Activated CD4-positive, alpha-beta T cell treated with anti-CD3 and anti-CD28 coated beads, Interleukin-2, amount 10 ng/mL, durations not matched to agents 24 days and 14 days (primary cell): ENCODE results near the gene PYDC1. TPM values are rescaled to one million over a fixed set of nuclear protein-coding genes. Genes with fewer than 3 reads are reported as not detected.
"Not testable (repeated sequence)": the region's sequence is repeated elsewhere in the genome, so short reads cannot be mapped to it uniquely, and the experiment has no call there.

ENCODE experiments used
- DNase-seq: peaks from one replicate; pipeline ENCODE4 v3.0.0; 2022
- H3K27ac Mint-ChIP-seq: one replicate; pipeline ENCODE4 v1.8.0; 2022; ENCODE audit warnings: mild to moderate bottlenecking, mixed read lengths
- H3K27me3 Mint-ChIP-seq: one replicate; pipeline ENCODE4 v1.8.0; 2022; ENCODE audit warnings: mixed read lengths
- H3K36me3 Mint-ChIP-seq: one replicate; pipeline ENCODE4 v1.8.0; 2022; ENCODE audit warnings: low read depth, mild to moderate bottlenecking, mixed read lengths
- H3K4me1 Mint-ChIP-seq: one replicate; pipeline ENCODE4 v1.8.0; 2021; ENCODE audit warnings: mixed read lengths
- H3K4me3 Mint-ChIP-seq: one replicate; pipeline ENCODE4 v1.8.0; 2022; ENCODE audit warnings: mild to moderate bottlenecking, moderate library complexity, mixed read lengths
- H3K9me3 Mint-ChIP-seq: one replicate; pipeline ENCODE4 v1.8.0; 2021; ENCODE audit warnings: mixed read lengths
- intact Hi-C: fragments of 100-400 bp; cut with micrococcal nuclease; formaldehyde crosslinking; loops from one replicate; pipeline ENCODE4 v1.15.1; 2023
- total RNA-seq: library from RNA; stranded (reverse); gene quantifications from 2 replicates; pipeline ENCODE4 v1.2.3, GENCODE V29; 2022

The PYDC1 gene
- total RNA-seq, 1 donor from 2014 or later, result not detected

DNA sequence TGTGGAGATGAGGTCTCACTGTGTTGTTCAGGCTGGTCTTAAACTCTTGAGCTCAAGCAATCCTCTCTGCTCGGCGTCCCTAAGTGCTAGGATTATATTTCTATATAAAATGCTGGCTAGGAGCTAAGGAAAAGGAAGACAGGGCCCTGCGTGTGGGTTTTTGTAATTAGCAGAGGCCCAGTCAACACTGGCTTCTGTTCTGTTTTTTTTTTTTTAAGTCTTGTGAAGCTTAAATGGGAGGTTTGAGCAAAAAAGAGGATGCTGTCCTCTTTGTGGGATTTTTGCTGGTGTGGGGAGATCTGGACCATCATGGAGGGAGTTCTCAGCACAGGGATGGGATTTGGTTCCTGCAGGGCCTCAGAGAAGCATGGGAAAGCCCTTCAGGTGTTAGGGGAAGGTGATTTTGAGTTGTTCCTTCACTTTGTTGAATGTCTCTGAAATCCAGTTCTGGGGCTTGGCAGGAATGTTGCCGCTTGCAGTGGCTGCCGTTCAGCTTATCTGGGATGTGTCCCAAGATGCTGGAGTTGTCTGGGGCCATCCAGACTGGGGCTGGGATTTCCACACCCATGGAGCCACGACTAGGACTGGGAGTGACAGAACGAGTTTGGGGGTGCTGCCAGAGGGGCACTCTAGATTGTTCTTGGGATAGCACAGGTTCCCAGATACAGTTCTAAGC lies 18.6 kb downstream of the PYDC1 start:
- Mint-ChIP-seq H3K4me1 (peaks cover 56% of the 10 kb centered on the region), H3K36me3 (peaks cover 40% of the 10 kb centered on the region)
- intact Hi-C loops, result no loop called here

DNA sequence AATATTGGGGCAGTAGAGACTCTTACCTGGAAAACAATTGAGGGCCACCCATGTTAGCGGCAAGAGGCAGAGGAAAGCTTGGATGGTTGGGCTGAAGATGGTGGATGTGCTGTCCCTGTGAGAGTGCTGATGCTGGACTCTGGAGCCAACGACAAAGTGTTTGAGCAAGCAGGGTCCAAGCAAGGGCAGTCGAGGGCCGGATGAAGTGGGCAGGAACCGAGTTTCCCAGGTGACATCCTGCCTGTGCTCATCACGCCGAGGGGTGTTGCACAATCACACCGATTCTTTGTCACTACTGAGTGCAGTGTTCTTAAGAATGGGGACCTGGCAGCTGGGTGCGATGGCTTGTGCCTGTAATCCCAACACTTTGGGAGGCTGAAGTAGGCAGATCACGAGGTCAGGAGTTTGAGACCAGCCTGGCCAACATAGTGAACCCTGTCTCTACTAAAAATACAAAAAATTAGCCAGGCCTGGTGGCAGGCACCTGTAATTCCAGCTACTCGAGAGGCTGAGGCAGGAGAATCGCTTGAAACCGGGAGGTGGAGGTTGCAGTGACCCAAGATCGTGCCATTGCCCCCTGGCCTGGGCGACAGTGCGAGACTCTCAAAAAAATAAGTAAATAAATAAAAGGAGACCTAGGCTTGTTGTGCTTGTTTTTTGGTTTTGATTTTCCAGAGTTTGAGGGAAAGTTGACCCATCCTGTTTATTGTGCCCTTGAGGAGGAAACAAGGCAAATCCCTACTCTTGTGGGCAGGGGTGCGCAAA lies 20.4 kb downstream of the PYDC1 start:
- H3K9me3 Mint-ChIP-seq, result no peaks in the 10 kb centered on the region
- no peak for DNase-seq
- no peaks in the 10 kb centered on the region for H3K27me3 Mint-ChIP-seq
- H3K27ac Mint-ChIP-seq, result no peak overlapping the region
- peaks cover 58% of the 10 kb centered on the region for H3K36me3 Mint-ChIP-seq
- H3K4me1 Mint-ChIP-seq, result peaks cover 57% of the 10 kb centered on the region
- intact Hi-C loops, result no loop called here
- H3K4me3 Mint-ChIP-seq, result no peak overlapping the region

More for the DNA sequence above, 18.6 kb downstream of the PYDC1 start:
- Mint-ChIP-seq H3K9me3 (no peaks in the 10 kb centered on the region), H3K4me3 (no peak overlapping the region), H3K27ac (peak overlapping the region; percentile 10), H3K27me3 (no peaks in the 10 kb centered on the region)
- DNase-seq, result no peak

GRCh38 chr16:31195861-31196260 lies 21.1 kb downstream of the PYDC1 start:
- H3K9me3 Mint-ChIP-seq, DNase-seq, H3K4me3 Mint-ChIP-seq, intact Hi-C loops, H3K27me3 Mint-ChIP-seq, H3K27ac Mint-ChIP-seq: not testable (repeated sequence)
- Mint-ChIP-seq H3K36me3 (peaks cover 61% of the 10 kb centered on the region), H3K4me1 (peaks cover 55% of the 10 kb centered on the region)

GRCh38 chr16:31194898-31195297 lies 22.0 kb downstream of the PYDC1 start:
- no peak for DNase-seq
- no peak overlapping the region for H3K27ac Mint-ChIP-seq
- no peak overlapping the region for H3K4me3 Mint-ChIP-seq

GRCh38 chr16:31193874-31194273 lies 23.1 kb downstream of the PYDC1 start:
- H3K27ac Mint-ChIP-seq, result no peak overlapping the region
- H3K36me3 Mint-ChIP-seq, result peaks cover 71% of the 10 kb centered on the region

More at GRCh38 chr16:31194898-31195297, 22.0 kb downstream of the PYDC1 start:
- Mint-ChIP-seq H3K36me3 (peaks cover 69% of the 10 kb centered on the region), H3K4me1 (peaks cover 56% of the 10 kb centered on the region), H3K9me3 (no peaks in the 10 kb centered on the region), H3K27me3 (no peaks in the 10 kb centered on the region)
- intact Hi-C loops, result no loop called here

GRCh38 chr16:31192856-31193642 lies 23.9 kb downstream of the PYDC1 start:
- Mint-ChIP-seq H3K27me3 (no peaks in the 10 kb centered on the region), H3K27ac (peak overlapping the region; percentile 49), H3K9me3 (no peaks in the 10 kb centered on the region), H3K4me1 (peaks cover 54% of the 10 kb centered on the region), H3K36me3 (peaks cover 77% of the 10 kb centered on the region), H3K4me3 (no peak overlapping the region)
- no peak for DNase-seq
- intact Hi-C loops, result no loop called here

More at GRCh38 chr16:31193874-31194273, 23.1 kb downstream of the PYDC1 start:
- H3K27me3 Mint-ChIP-seq, result no peaks in the 10 kb centered on the region
- no peak for DNase-seq
- no peak overlapping the region for H3K4me3 Mint-ChIP-seq
- peaks cover 54% of the 10 kb centered on the region for H3K4me1 Mint-ChIP-seq
- H3K9me3 Mint-ChIP-seq, result no peaks in the 10 kb centered on the region
- intact Hi-C loops, result no loop called here

GRCh38 chr16:31191697-31192428 lies 25.1 kb downstream of the PYDC1 start:
- H3K4me1 Mint-ChIP-seq, result peaks cover 55% of the 10 kb centered on the region
- no peak overlapping the region for H3K4me3 Mint-ChIP-seq
- H3K27me3 Mint-ChIP-seq, result no peaks in the 10 kb centered on the region
- no peaks in the 10 kb centered on the region for H3K9me3 Mint-ChIP-seq
- H3K36me3 Mint-ChIP-seq, result peaks cover 88% of the 10 kb centered on the region
- DNase-seq, result no peak
- peak overlapping the region; percentile 13 for H3K27ac Mint-ChIP-seq
- intact Hi-C loops, result no loop called here

- no peak for DNase-seq
- intact Hi-C loops, result no loop called here
- no peak overlapping the region for H3K4me3 Mint-ChIP-seq
- no peaks in the 10 kb centered on the region for H3K9me3 Mint-ChIP-seq
- H3K27ac Mint-ChIP-seq, result peak overlapping the region; percentile 51
- H3K4me1 Mint-ChIP-seq, result peaks cover 60% of the 10 kb centered on the region
- no peaks in the 10 kb centered on the region for H3K27me3 Mint-ChIP-seq
- peaks cover 88% of the 10 kb centered on the region for H3K36me3 Mint-ChIP-seq
Observed at GRCh38 chr16:31190818-31191444, 26.0 kb downstream of the PYDC1 start.

- no peak for DNase-seq
- no peak overlapping the region for H3K4me3 Mint-ChIP-seq
- H3K4me1 Mint-ChIP-seq, result peaks cover 67% of the 10 kb centered on the region
- intact Hi-C loops, result no loop called here
- peaks cover 93% of the 10 kb centered on the region for H3K36me3 Mint-ChIP-seq
- H3K27ac Mint-ChIP-seq, result peak overlapping the region; percentile 63
- no peaks in the 10 kb centered on the region for H3K27me3 Mint-ChIP-seq
- no peaks in the 10 kb centered on the region for H3K9me3 Mint-ChIP-seq
Observed at GRCh38 chr16:31190061-31190460, 26.9 kb downstream of the PYDC1 start.

GRCh38 chr16:31189412-31189778 lies 27.5 kb downstream of the PYDC1 start:
- H3K27me3 Mint-ChIP-seq, result no peaks in the 10 kb centered on the region
- no peak overlapping the region for H3K4me3 Mint-ChIP-seq

GRCh38 chr16:31188450-31189411 lies 28.2 kb downstream of the PYDC1 start:
- no peaks in the 10 kb centered on the region for H3K27me3 Mint-ChIP-seq
- no peak overlapping the region for H3K4me3 Mint-ChIP-seq
- peak overlapping the region; percentile 72 for H3K27ac Mint-ChIP-seq
- H3K9me3 Mint-ChIP-seq, result no peaks in the 10 kb centered on the region
- DNase-seq, result no peak
- peaks cover 95% of the 10 kb centered on the region for H3K36me3 Mint-ChIP-seq
- H3K4me1 Mint-ChIP-seq, result peaks cover 68% of the 10 kb centered on the region
- intact Hi-C loops, result no loop called here

More at GRCh38 chr16:31189412-31189778, 27.5 kb downstream of the PYDC1 start:
- peak overlapping the region; percentile 72 for H3K27ac Mint-ChIP-seq
- no peak for DNase-seq
- no peaks in the 10 kb centered on the region for H3K9me3 Mint-ChIP-seq
- intact Hi-C loops, result no loop called here
- peaks cover 95% of the 10 kb centered on the region for H3K36me3 Mint-ChIP-seq
- H3K4me1 Mint-ChIP-seq, result peaks cover 69% of the 10 kb centered on the region

GRCh38 chr16:31187808-31188189 lies 29.1 kb downstream of the PYDC1 start:
- Mint-ChIP-seq H3K4me3 (no peak overlapping the region), H3K27ac (peak overlapping the region; percentile 32), H3K9me3 (no peaks in the 10 kb centered on the region), H3K4me1 (peaks cover 74% of the 10 kb centered on the region), H3K36me3 (peaks cover 97% of the 10 kb centered on the region), H3K27me3 (no peaks in the 10 kb centered on the region)
- intact Hi-C loops, result no loop called here
- DNase-seq, result no peak
